ENCODE measurements around the gene RGSL1. TPM values are rescaled to one million over a fixed set of nuclear protein-coding genes. Genes with fewer than 3 reads are reported as not detected.

RGSL1 gene
- total RNA-seq, 2 donors from 2014 or later: not detected

GRCh38 chr1:182564406-182565004, 114.6 kb downstream of the RGSL1 start:
- Histone ChIP-seq H3K4me3 (ENCODE audit: low read length) (no peak overlapping the region), H3K27me3 (ENCODE audit: control insufficient read depth, insufficient read depth, low read length, poor library complexity, severe bottlenecking) (no peaks in the 10 kb centered on the region), H3K36me3 (ENCODE audit: control insufficient read depth, insufficient read depth, low read length) (no peaks in the 10 kb centered on the region), H3K9ac (ENCODE audit: extremely low read depth, low read length, poor library complexity, severe bottlenecking) (no peak overlapping the region), H3K27ac (ENCODE audit: low read depth, low read length) (no peak overlapping the region), H3K9me3 (ENCODE audit: control insufficient read depth, low read length) (no peaks in the 10 kb centered on the region), H3K4me1 (ENCODE audit: control insufficient read depth, insufficient read depth, low read length) (no peaks in the 10 kb centered on the region)
- Mint-ChIP-seq H3K4me3 (no peak overlapping the region), H3K4me1 (no peaks in the 10 kb centered on the region), H3K9me3 (no peaks in the 10 kb centered on the region), H3K27ac (no peak overlapping the region), H3K36me3 (ENCODE audit: low read depth) (no peaks in the 10 kb centered on the region), H3K27me3 (ENCODE audit: insufficient read depth) (no peaks in the 10 kb centered on the region)
- no peak for TF ChIP-seq CTCF (conservative IDR thresholded peaks at IDR 0.05)
- WGBS, 2 experiments (ENCODE audit: insufficient coverage in 1 of 2, insufficient read length in 1 of 2): 80 to 95% methylated on average over 1 to 2 of the region's 2 CpGs
- DNase-seq: no peak

DNA sequence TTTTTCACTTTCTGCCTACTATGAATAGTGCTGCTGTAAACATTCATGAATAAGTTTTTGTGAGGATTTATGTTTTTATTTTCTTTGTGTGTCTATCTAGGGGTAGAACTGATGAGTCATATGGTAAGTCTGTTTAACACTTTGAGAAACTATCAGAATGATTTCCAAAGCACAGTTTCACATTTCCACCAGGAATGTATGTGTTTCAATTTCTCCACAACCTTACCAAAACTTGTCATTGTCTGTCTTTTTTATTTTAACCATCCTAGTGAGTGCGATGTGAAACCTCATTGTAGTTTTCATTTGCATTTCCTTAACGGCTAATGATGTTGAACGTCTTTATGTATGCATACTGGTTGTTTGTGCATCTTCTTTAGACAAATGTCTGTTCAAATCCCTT, 115.6 kb downstream of the RGSL1 start:
- Histone ChIP-seq H3K27ac (ENCODE audit: low read depth, low read length) (no peak overlapping the region), H3K9ac (ENCODE audit: extremely low read depth, low read length, poor library complexity, severe bottlenecking) (no peak overlapping the region), H3K36me3 (ENCODE audit: control insufficient read depth, insufficient read depth, low read length) (no peaks in the 10 kb centered on the region), H3K9me3 (ENCODE audit: control insufficient read depth, low read length) (no peaks in the 10 kb centered on the region), H3K27me3 (ENCODE audit: control insufficient read depth, insufficient read depth, low read length, poor library complexity, severe bottlenecking) (no peaks in the 10 kb centered on the region), H3K4me3 (ENCODE audit: low read length) (no peak overlapping the region), H3K4me1 (ENCODE audit: control insufficient read depth, insufficient read depth, low read length) (no peaks in the 10 kb centered on the region)
- no peaks in the 10 kb centered on the region for H3K36me3 Mint-ChIP-seq (ENCODE audit: low read depth)
- WGBS, 2 experiments (ENCODE audit: insufficient coverage in 1 of 2, insufficient read length in 1 of 2): 84 to 91% methylated on average over 3 of the region's 3 CpGs
- DNase-seq: no peak
- H3K4me3 Mint-ChIP-seq: no peak overlapping the region
- no peaks in the 10 kb centered on the region for H3K27me3 Mint-ChIP-seq (ENCODE audit: insufficient read depth)
- no peaks in the 10 kb centered on the region for H3K4me1 Mint-ChIP-seq
- H3K27ac Mint-ChIP-seq: no peak overlapping the region
- no peaks in the 10 kb centered on the region for H3K9me3 Mint-ChIP-seq
- no peak for TF ChIP-seq CTCF (conservative IDR thresholded peaks at IDR 0.05)

DNA sequence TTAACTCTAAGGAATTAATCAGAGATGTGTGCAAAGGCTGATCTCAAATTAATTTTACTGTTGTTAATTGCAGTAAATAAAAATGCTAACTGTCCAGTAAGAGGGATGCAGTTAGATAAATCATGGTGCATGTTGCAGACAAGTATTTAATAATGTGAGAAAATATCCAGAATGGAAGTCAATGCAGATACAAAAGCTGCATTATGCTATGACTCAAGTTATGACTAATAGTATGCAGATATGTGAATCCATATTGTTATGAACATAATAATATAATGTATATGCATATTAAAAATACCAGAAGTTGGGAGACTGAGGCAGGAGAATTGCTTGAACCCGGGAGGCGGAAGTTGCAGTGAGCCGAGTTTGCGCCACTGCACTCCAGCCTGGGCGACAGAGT, 117.7 kb downstream of the RGSL1 start:
- WGBS, 2 experiments (ENCODE audit: insufficient coverage in 1 of 2, insufficient read length in 1 of 2): 89 to 100% methylated on average over 3 to 5 of the region's 5 CpGs
- H3K9ac ChIP-seq (ENCODE audit: extremely low read depth, low read length, poor library complexity, severe bottlenecking): no peak overlapping the region
- no peak for TF ChIP-seq CTCF (conservative IDR thresholded peaks at IDR 0.05)

More for the DNA sequence above, 117.7 kb downstream of the RGSL1 start:
- no peaks in the 10 kb centered on the region for H3K4me1 ChIP-seq (ENCODE audit: control insufficient read depth, insufficient read depth, low read length)
- Mint-ChIP-seq H3K27ac (no peak overlapping the region), H3K4me1 (no peaks in the 10 kb centered on the region), H3K9me3 (peaks cover 11% of the 10 kb centered on the region), H3K36me3 (ENCODE audit: low read depth) (no peaks in the 10 kb centered on the region), H3K27me3 (ENCODE audit: insufficient read depth) (no peaks in the 10 kb centered on the region), H3K4me3 (no peak overlapping the region)
- H3K4me3 ChIP-seq (ENCODE audit: low read length): no peak overlapping the region
- no peak for DNase-seq
- no peaks in the 10 kb centered on the region for H3K27me3 ChIP-seq (ENCODE audit: control insufficient read depth, insufficient read depth, low read length, poor library complexity, severe bottlenecking)
- peaks cover 4% of the 10 kb centered on the region for H3K9me3 ChIP-seq (ENCODE audit: control insufficient read depth, low read length)
- H3K36me3 ChIP-seq (ENCODE audit: control insufficient read depth, insufficient read depth, low read length): no peaks in the 10 kb centered on the region
- H3K27ac ChIP-seq (ENCODE audit: low read depth, low read length): no peak overlapping the region
